Breast epithelium (tissue), 3 donors: Measurements from ENCODE around the gene SPRN.

ENCODE experiments used
- CTCF ChIP-seq, 3 donors: fragments of 450-650 bp; IDR thresholded peaks; one replicate each; pipeline ENCODE4 v1.5.1; 2016 to 2017; ENCODE audit warnings: antibody characterized with exemption in 3 of 3, mild to moderate bottlenecking in 3 of 3, moderate library complexity in 3 of 3
- POLR2A ChIP-seq: fragments of 450-650 bp; IDR thresholded peaks from one replicate; pipeline ENCODE4 v1.6.1; 2016; ENCODE audit warnings: antibody characterized with exemption, mild to moderate bottlenecking, moderate library complexity
- POLR2AphosphoS5 ChIP-seq, 3 donors: sonication (generic); formaldehyde crosslinking; IDR thresholded peaks; one replicate each; pipeline ENCODE4 v1.6.1; 2017; ENCODE audit warnings: antibody characterized with exemption in 3 of 3

- TF ChIP-seq CTCF (IDR thresholded peaks at IDR 0.05), result no peak
- TF ChIP-seq POLR2A, result no peak
- TF ChIP-seq POLR2AphosphoS5 (IDR thresholded peaks at IDR 0.05), result no peak
These were observed 36.0 kb downstream of the SPRN start for GRCh38 chr10:133388236-133388972.
